ENCODE data around the gene CERT1.
A peak's percentile ranks its signal among the peaks of the same experiment; 100 is the strongest.
"Not testable (repeated sequence)": the region's sequence is repeated elsewhere in the genome, so short reads cannot be mapped to it uniquely, and the experiment has no call there.

The CERT1 gene

GRCh38 chr5:75511435-75512382 lies at the start of gene CERT1, which contains the start of gene POLK:
CERT1 (minus strand) TSS chr5:75511629; CDS start chr5:75511207, 422 bp downstream.
POLK (plus strand) TSS chr5:75511891.
- DNase-seq (ENCODE audit: low spot score): peak; percentile 100

DNA sequence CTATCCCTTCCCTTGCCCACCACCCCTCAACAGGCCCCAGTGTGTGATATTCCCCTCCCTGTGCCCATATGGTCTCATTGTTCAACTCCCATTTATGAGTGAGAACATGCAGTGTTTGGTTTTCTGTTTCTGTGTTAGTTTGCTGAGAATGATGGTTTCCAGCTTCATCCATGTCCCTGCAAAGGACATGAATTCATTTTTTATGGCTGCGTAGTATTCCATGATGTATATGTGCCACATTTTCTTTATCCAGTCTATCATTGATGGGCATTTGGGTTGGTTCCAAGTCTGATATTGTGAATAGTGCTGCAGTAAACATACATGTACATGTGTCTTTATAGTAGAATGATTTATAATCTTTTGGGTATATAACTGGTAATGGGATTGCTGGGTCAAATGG lies 49.2 kb upstream of the CERT1 start:
- not testable (repeated sequence) for DNase-seq (ENCODE audit: low spot score)

DNA sequence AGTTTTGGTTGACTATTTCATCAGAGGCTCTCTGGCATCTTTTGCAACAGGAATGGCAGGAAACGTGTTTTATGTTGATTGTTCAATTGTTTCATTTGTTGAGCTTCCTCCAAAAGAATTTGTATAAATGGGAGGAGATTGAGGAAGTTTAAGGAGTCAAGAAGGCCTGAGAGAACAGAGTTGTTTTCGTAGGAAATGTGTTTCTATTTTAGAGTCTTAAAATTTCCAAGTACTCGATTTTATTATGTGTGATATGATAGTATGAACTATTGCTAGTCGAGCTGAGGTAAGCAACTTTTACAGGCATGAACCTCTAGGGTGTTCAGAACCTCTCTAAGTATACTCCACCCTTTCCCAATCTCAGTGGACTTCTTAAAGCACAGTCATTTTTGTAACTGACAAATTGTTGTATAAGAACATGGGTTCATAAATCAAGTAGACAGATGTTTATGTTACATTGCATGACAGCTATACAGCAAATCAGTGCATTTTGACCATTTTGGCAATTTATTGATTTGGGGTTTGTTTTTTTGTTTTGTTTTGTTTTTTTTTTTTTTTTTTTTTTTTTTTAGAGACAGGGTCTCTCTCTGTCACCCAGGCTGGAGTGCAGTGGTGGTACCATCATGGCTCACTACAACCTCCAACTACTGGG lies 47.7 kb upstream of the CERT1 start:
- no peak for DNase-seq (ENCODE audit: low spot score)

GRCh38 chr5:75558221-75558620 lies 46.8 kb upstream of the CERT1 start:
- DNase-seq (ENCODE audit: low spot score): no peak

DNA sequence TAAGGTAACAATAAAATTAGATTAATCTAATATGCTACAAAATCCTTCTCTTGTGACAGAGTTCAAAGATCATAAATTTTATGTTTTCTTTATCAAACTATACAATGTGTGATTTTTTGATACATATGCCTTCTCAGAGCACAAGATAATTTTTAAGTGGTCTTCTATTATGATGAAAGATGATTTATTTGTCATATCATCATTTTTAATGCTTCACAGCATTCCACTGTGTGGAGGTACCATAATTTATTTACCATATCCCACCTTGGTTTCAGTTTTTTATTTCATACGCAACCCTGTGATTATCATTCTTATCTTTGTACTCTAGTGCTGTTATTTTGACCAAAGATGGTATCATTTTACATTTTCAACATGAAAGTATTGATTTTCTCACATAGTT lies 41.9 kb upstream of the CERT1 start:
- no peak for DNase-seq (ENCODE audit: low spot score)

GRCh38 chr5:75552764-75553163 lies 41.3 kb upstream of the CERT1 start:
- no peak for DNase-seq (ENCODE audit: low spot score)

DNA sequence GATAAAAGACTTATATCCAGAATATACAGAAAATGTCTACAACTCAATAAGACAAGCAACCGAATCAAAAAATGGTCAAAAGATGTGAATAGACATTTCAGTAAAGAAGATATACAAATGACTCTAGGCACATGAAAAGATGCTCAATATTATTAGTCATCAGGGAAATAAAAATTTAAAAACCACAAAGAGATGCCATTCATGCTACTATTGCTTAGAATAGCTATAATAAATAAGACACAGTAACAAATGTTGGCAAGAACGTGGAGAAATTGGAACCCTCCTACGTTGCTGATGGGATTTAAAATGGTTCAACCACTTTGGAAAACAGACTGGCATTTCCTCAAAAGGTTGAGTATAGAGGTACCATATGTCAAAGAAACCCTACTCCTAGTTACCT lies 40.0 kb upstream of the CERT1 start:
- no peak for DNase-seq (ENCODE audit: low spot score)

DNA sequence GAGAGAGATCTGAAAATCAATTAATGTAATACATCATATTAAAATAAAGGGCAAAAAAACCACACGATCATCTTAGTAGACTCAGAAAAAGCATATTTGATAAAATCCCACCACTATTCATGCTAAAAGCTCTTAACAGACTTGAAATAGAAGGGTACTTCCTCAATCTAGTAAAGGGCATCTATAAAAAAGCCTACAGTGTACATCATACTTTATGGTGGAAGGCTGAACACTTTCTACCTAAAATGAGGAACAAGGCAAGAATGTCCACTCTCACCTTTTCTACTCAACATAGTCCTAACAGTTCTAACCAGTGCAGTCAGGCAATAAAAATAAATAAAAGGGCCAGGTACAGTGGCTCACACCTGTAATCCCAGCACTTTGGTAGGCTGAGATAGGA lies 39.2 kb upstream of the CERT1 start:
- DNase-seq (ENCODE audit: low spot score): no peak

DNA sequence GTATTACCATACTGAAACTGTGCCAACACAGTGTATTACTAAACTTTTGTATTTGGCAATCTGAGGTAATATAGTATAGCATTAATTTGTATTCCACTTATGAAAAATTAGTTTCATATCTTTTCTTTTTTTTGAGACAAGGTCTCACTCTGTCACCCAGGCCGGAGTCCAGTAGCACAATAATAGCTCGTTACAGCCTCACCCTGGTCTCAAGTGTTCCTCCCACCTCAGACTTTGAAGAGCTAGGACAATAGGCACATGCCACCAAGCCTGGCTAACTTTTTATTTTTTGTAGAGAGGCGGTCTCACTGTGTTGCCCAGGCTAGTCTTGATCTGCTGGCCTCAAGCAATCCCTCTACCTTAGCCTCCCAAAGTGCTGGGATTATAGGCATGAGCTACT lies 36.4 kb upstream of the CERT1 start:
- no peak for DNase-seq (ENCODE audit: low spot score)

- DNase-seq (ENCODE audit: low spot score): no peak
These were observed 35.4 kb upstream of the CERT1 start for GRCh38 chr5:75546830-75547229.

GRCh38 chr5:75545131-75545530 lies 33.7 kb upstream of the CERT1 start:
- no peak for DNase-seq (ENCODE audit: low spot score)

GRCh38 chr5:75538211-75538610 lies 26.8 kb upstream of the CERT1 start:
- DNase-seq (ENCODE audit: low spot score): no peak

GRCh38 chr5:75536694-75537360 lies 25.4 kb upstream of the CERT1 start:
- DNase-seq (ENCODE audit: low spot score): no peak

DNA sequence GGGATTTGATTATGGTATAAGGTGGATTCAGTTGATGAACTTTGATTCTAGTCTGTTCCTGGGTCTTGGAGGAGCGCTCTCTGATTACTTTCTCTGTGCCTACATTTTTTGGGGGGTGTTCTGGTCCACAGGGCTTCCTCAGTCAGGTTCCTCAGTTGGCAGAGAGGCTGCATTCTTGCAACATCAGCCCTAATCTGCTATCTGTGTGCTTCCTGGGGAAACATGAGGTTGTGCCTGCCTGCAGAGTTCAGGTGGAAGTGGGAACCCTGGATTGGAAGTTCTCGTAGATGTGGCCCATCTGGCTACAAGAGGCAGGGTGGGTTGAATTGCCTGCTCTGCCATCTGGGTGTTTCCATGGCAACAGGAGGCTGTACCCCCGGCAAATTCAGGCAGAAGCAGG lies 24.7 kb upstream of the CERT1 start:
- no peak for DNase-seq (ENCODE audit: low spot score)

GRCh38 chr5:75534734-75535133 lies 23.3 kb upstream of the CERT1 start:
- DNase-seq (ENCODE audit: low spot score): no peak

- not testable (repeated sequence) for DNase-seq (ENCODE audit: low spot score)
These were observed 22.3 kb upstream of the CERT1 start for GRCh38 chr5:75533716-75534115.

DNA sequence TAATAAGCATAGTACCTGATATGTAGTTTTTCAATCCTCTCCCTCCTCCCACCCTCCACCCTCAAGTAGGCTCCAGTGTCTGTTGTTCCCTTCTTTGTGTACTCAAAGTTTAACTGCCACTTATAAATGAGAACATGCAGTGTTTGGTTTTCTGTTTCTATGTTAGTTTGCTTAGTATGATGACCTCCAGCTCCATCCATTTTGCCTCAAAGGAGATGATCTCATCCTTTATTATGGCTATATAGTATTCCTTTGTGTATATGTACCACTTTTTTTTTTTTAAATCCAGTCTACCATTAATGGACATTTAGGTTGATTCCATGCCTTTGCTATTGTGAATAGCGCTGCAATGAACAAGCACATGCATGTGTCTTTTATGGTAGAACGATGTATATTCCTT lies 20.8 kb upstream of the CERT1 start:
- DNase-seq (ENCODE audit: low spot score): no peak

DNA sequence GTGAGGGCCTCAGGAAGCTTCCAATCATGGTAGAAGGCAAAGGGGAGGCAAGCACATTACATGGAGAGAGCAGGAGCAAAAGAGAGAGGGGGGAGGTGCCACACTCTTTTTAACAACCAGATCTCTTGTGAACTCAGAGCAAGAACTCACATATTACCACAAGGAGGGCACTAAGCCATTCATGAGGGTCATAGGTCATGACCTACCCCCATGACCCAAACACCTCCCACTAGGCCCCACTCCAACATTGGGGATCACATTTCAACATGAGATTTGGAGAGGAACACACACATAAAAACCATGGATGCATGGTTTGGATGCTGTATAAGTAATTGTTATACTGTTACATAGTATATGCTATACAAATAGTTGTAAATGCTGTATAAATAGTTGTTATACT lies 17.8 kb upstream of the CERT1 start:
- DNase-seq (ENCODE audit: low spot score): no peak

- DNase-seq (ENCODE audit: low spot score): no peak
These were observed 14.6 kb upstream of the CERT1 start for GRCh38 chr5:75526070-75526469.

- DNase-seq (ENCODE audit: low spot score): no peak
These were observed 13.9 kb upstream of the CERT1 start for GRCh38 chr5:75525344-75525743.

DNA sequence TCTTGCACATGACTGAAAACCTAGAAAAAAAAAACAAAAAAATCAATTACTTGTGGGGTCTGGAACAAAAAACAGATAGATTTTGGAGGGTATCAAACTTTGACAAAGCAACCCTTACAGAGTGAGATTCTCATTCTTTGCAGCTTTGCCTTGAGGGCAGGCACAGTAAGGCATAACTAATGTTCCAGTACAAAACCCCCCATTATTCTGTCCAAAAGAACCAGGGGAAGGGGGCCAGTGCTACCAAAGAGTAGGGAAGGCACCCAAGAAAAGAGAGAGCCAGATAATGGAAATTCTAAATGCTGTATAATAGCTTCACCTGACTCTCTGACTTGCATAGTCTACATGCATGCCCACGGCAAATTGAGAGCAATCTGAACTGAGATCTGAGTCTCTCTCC lies 13.2 kb upstream of the CERT1 start:
- no peak for DNase-seq (ENCODE audit: low spot score)

- no peak for DNase-seq (ENCODE audit: low spot score)
These were observed 12.6 kb upstream of the CERT1 start for GRCh38 chr5:75524071-75524470.

DNA sequence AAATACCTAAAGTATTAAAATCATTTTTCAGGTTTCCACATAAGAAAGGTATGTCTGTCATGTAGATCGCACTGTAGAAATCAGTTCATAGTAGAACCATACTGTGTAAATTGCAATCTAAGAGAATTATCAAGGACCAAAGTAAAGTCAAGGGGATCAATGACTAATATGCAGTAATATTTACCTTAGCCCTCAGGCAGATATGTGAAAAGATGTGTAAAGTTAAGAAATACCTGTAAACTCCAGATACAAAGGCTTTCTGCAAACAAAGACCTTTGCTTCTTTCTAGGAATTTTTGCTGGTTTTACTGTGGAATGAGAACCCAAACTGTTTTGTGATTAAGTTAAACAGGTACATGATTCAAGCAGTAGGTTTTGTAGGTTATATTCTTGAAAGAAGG lies 11.8 kb upstream of the CERT1 start:
- DNase-seq (ENCODE audit: low spot score): no peak
